GM12864 (cell line): ENCODE measurements around the gene CHIC1.
"Not testable (repeated sequence)": the region's sequence is repeated elsewhere in the genome, so short reads cannot be mapped to it uniquely, and the experiment has no call there.

Experiments
- DNase-seq: peaks from one replicate; pipeline ENCODE4 v3.0.0-alpha.2; 2011; ENCODE audit warnings: low read depth
- H3K4me3 ChIP-seq: 2 replicates; pipeline ENCODE4 v1.5.1; 2011; ENCODE audit warnings: mild to moderate bottlenecking, low read depth, low read length, control low read depth
- CTCF ChIP-seq: IDR thresholded peaks from 2 replicates; pipeline ENCODE4 v1.5.1; 2011; ENCODE audit warnings: low read depth, mild to moderate bottlenecking, moderate library complexity, low read length, control low read depth, inconsistent platforms; ENCODE audit errors: missing control alignments

The CHIC1 gene

GRCh38 chrX:73563738-73564068 lies 706 bp downstream of the CHIC1 start:
- no peak for TF ChIP-seq CTCF
- no peak for DNase-seq
- peak overlapping the region; percentile 65 for H3K4me3 ChIP-seq

- no peak for DNase-seq
- no peak overlapping the region for H3K4me3 ChIP-seq
- no peak for TF ChIP-seq CTCF
These were observed 14.4 kb downstream of the CHIC1 start for GRCh38 chrX:73577361-73577760.

GRCh38 chrX:73581002-73581628 lies 18.1 kb downstream of the CHIC1 start:
- no peak for DNase-seq
- TF ChIP-seq CTCF = no peak
- H3K4me3 ChIP-seq = no peak overlapping the region

GRCh38 chrX:73597758-73598157 lies 34.8 kb downstream of the CHIC1 start:
- not testable (repeated sequence) for H3K4me3 ChIP-seq, DNase-seq

GRCh38 chrX:73615022-73615421 lies 52.0 kb downstream of the CHIC1 start:
- TF ChIP-seq CTCF = no peak
- DNase-seq = no peak
- H3K4me3 ChIP-seq = no peak overlapping the region

GRCh38 chrX:73641669-73642068 lies 78.7 kb downstream of the CHIC1 start:
- not testable (repeated sequence) for DNase-seq, H3K4me3 ChIP-seq

- H3K4me3 ChIP-seq = no peak overlapping the region
- no peak for TF ChIP-seq CTCF
- DNase-seq = no peak
These were observed 84.2 kb downstream of the CHIC1 start for GRCh38 chrX:73647212-73647611.

GRCh38 chrX:73647632-73648322 lies 84.8 kb downstream of the CHIC1 start:
- TF ChIP-seq CTCF = no peak

GRCh38 chrX:73661322-73661721 lies 98.3 kb downstream of the CHIC1 start:
- not testable (repeated sequence) for H3K4me3 ChIP-seq, DNase-seq

More at GRCh38 chrX:73647632-73648322, 84.8 kb downstream of the CHIC1 start:
- DNase-seq = no peak
- H3K4me3 ChIP-seq = no peak overlapping the region
